HEK293 (cell line): ENCODE results near the gene CFH.

Experiments
- CTCF ChIA-PET: fragments of 350-600 bp; formaldehyde crosslinking; extraction: SDS; loops from one replicate; lab custom pipeline; 2021; ENCODE audit warnings: antibody characterized with exemption; lab: Yijun Ruan, JAX
- POLR2A ChIA-PET: fragments of 300-600 bp; formaldehyde crosslinking; extraction: SDS; loops from one replicate; lab custom pipeline; 2020; ENCODE audit warnings: antibody characterized with exemption, inconsistent platforms; lab: Yijun Ruan, JAX
- H3K27ac ChIP-seq: fragments of 200-500 bp; sonication (Bioruptor generic); 2 replicates; pipeline ENCODE4 v1.5.1; 2014; ENCODE audit warnings: low read depth, low read length, control low read depth, inconsistent platforms; ENCODE audit errors: extremely low read depth
- H3K36me3 ChIP-seq, 2 experiments: fragments of 200-500 bp in 1 of 2; sonication (Bioruptor generic) in 1 of 2; 1 replicate in 1 of 2; 2 replicates in 1 of 2; pipeline ENCODE4 v1.5.1; 2014 to 2017; ENCODE audit warnings: inconsistent platforms in 2 of 2, low read length in 2 of 2; ENCODE audit not compliant: control insufficient read depth in 2 of 2, insufficient read depth in 1 of 2
- H3K4me1 ChIP-seq: fragments of 200-500 bp; sonication (Bioruptor generic); 2 replicates; pipeline ENCODE4 v1.5.1; 2014; ENCODE audit warnings: mild to moderate bottlenecking, low read length, inconsistent platforms; ENCODE audit not compliant: control insufficient read depth, insufficient read depth
- H3K4me3 ChIP-seq: 2 replicates; pipeline ENCODE4 v1.5.1; 2011; ENCODE audit warnings: low read depth, mild to moderate bottlenecking, control low read depth, low read length, moderate library complexity
- H3K9me3 ChIP-seq: fragments of 200-500 bp; sonication (Bioruptor generic); 2 replicates; pipeline ENCODE4 v1.5.1; 2014; ENCODE audit warnings: low read depth, low read length, inconsistent platforms; ENCODE audit not compliant: control insufficient read depth, insufficient read depth
- BCL11B ChIP-seq: fragments of 450-650 bp; formaldehyde crosslinking; IDR thresholded peaks from 2 replicates; pipeline ENCODE4 v1.5.1; 2016; ENCODE audit warnings: low read depth, missing biosample characterization, missing genetic modification characterization
- FEZF1 ChIP-seq: fragments of 450-650 bp; formaldehyde crosslinking; IDR thresholded peaks from 2 replicates; pipeline ENCODE4 v1.5.1; 2016; ENCODE audit warnings: missing biosample characterization, missing genetic modification characterization
- GLI4 ChIP-seq: fragments of 450-650 bp; formaldehyde crosslinking; IDR thresholded peaks from 2 replicates; pipeline ENCODE4 v1.5.1; 2016; ENCODE audit warnings: missing biosample characterization, missing genetic modification characterization
- HOXC10 ChIP-seq: sonication (generic); formaldehyde crosslinking; IDR thresholded peaks from 2 replicates; pipeline ENCODE4 v1.8.1; 2023; ENCODE audit warnings: mild to moderate bottlenecking, missing genetic modification reagents
- MZF1 ChIP-seq: fragments of 450-650 bp; formaldehyde crosslinking; IDR thresholded peaks from 2 replicates; pipeline ENCODE4 v1.5.1; 2017; ENCODE audit warnings: missing biosample characterization, missing genetic modification characterization, borderline replicate concordance
- ZBTB20 ChIP-seq: fragments of 450-650 bp; formaldehyde crosslinking; IDR thresholded peaks from 2 replicates; pipeline ENCODE4 v1.5.1; 2016; ENCODE audit warnings: missing biosample characterization, missing genetic modification characterization
- ZBTB7A ChIP-seq: fragments of 450-650 bp; formaldehyde crosslinking; IDR thresholded peaks from 2 replicates; pipeline ENCODE4 v1.5.1; 2016; ENCODE audit warnings: low read depth, missing biosample characterization, missing genetic modification characterization
- ZNF138 ChIP-seq: fragments of 450-650 bp; formaldehyde crosslinking; IDR thresholded peaks from 2 replicates; pipeline ENCODE4 v1.5.1; 2016; ENCODE audit warnings: missing biosample characterization, missing genetic modification characterization, borderline replicate concordance
- ZNF202 ChIP-seq: fragments of 450-650 bp; formaldehyde crosslinking; IDR thresholded peaks from 2 replicates; pipeline ENCODE4 v1.5.1; 2016; ENCODE audit warnings: missing biosample characterization, missing genetic modification characterization, borderline replicate concordance
- ZNF23 ChIP-seq: fragments of 450-650 bp; formaldehyde crosslinking; IDR thresholded peaks from 2 replicates; pipeline ENCODE4 v1.5.1; 2016; ENCODE audit warnings: missing biosample characterization, missing genetic modification characterization, borderline replicate concordance
- ZNF239 ChIP-seq: fragments of 450-650 bp; formaldehyde crosslinking; IDR thresholded peaks from 2 replicates; pipeline ENCODE4 v1.5.1; 2016; ENCODE audit warnings: missing biosample characterization, missing genetic modification characterization
- ZNF404 ChIP-seq: fragments of 450-650 bp; formaldehyde crosslinking; IDR thresholded peaks from 2 replicates; pipeline ENCODE4 v1.5.1; 2017; ENCODE audit warnings: missing biosample characterization, missing genetic modification characterization
- ZNF423 ChIP-seq: fragments of 450-650 bp; formaldehyde crosslinking; IDR thresholded peaks from 2 replicates; pipeline ENCODE4 v1.5.1; 2016; ENCODE audit warnings: missing biosample characterization, missing genetic modification characterization
- ZNF501 ChIP-seq: fragments of 450-650 bp; formaldehyde crosslinking; IDR thresholded peaks from 2 replicates; pipeline ENCODE4 v1.5.1; 2016; ENCODE audit warnings: missing biosample characterization, missing genetic modification characterization
- ZNF548 ChIP-seq: fragments of 450-650 bp; formaldehyde crosslinking; IDR thresholded peaks from 2 replicates; pipeline ENCODE4 v1.5.1; 2016; ENCODE audit warnings: missing biosample characterization, missing genetic modification characterization
- ZNF596 ChIP-seq: fragments of 450-650 bp; IDR thresholded peaks from 2 replicates; pipeline ENCODE4 v1.5.0; 2018; ENCODE audit warnings: missing biosample characterization, mild to moderate bottlenecking, missing genetic modification characterization, moderate library complexity
- ZNF600 ChIP-seq: fragments of 450-650 bp; formaldehyde crosslinking; IDR thresholded peaks from 2 replicates; pipeline ENCODE4 v1.5.1; 2016; ENCODE audit warnings: missing biosample characterization, missing genetic modification characterization
- ZNF621 ChIP-seq: fragments of 450-650 bp; formaldehyde crosslinking; IDR thresholded peaks from 2 replicates; pipeline ENCODE4 v1.5.1; 2017; ENCODE audit warnings: missing biosample characterization, missing genetic modification characterization
- ZNF626 ChIP-seq: fragments of 450-650 bp; sonication (Bioruptor Pico); formaldehyde crosslinking; IDR thresholded peaks from 2 replicates; pipeline ENCODE4 v1.5.1; 2018; ENCODE audit warnings: missing biosample characterization, missing genetic modification characterization, inconsistent platforms
- ZNF664 ChIP-seq: fragments of 450-650 bp; formaldehyde crosslinking; IDR thresholded peaks from 2 replicates; pipeline ENCODE4 v1.5.1; 2016; ENCODE audit warnings: missing biosample characterization, missing genetic modification characterization
- ZNF792 ChIP-seq: fragments of 450-650 bp; formaldehyde crosslinking; IDR thresholded peaks from 2 replicates; pipeline ENCODE4 v1.5.1; 2016; ENCODE audit warnings: missing biosample characterization, missing genetic modification characterization
- TF ChIP-seq, protein P1 (sequence below): fragments of 450-650 bp; formaldehyde crosslinking; IDR thresholded peaks from 2 replicates; pipeline ENCODE4; 2016; ENCODE audit warnings: missing biosample characterization, missing genetic modification characterization
- TF ChIP-seq, protein P2 (sequence below): fragments of 450-650 bp; formaldehyde crosslinking; IDR thresholded peaks from 2 replicates; pipeline ENCODE4 v1.5.1; 2016; ENCODE audit warnings: missing biosample characterization, missing genetic modification characterization
- TF ChIP-seq, protein P3 (sequence below): fragments of 450-650 bp; formaldehyde crosslinking; IDR thresholded peaks from 2 replicates; pipeline ENCODE4 v1.5.1; 2016; ENCODE audit warnings: missing biosample characterization, missing genetic modification characterization, low read depth
- TF ChIP-seq, protein P4 (sequence below): fragments of 450-650 bp; formaldehyde crosslinking; conservative IDR thresholded peaks from 2 replicates; pipeline ENCODE4 v1.5.1; 2016; ENCODE audit warnings: low read depth, missing biosample characterization, missing genetic modification characterization

CFH gene

DNA sequence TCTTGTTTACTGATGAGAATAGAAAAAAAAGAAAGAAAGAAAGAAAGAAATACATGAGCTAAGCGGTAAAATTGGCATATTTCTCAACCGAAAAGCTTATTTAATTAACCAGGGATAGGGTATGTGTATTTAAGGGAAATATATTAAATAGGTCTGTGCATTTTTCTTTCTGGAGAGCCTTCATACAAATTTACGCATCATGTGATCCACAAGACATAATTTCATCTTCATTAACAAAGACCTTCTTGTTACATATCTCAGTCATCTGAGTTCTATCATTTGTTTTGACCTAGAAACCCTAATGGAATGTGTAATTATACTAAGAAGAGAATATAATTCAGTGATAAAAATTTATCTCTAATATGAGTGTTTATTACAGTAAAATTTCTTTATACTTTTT, 37.2 kb downstream of the CFH start (continued):
- TF ChIP-seq, protein P1, sequence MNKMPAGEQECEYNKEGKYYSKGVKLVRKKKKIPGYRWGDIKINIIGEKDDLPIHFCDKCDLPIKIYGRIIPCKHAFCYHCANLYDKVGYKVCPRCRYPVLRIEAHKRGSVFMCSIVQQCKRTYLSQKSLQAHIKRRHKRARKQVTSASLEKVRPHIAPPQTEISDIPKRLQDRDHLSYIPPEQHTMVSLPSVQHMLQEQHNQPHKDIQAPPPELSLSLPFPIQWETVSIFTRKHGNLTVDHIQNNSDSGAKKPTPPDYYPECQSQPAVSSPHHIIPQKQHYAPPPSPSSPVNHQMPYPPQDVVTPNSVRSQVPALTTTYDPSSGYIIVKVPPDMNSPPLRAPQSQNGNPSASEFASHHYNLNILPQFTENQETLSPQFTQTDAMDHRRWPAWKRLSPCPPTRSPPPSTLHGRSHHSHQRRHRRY (tag by site-specific recombination) = no peak
- TF ChIP-seq, protein P2, sequence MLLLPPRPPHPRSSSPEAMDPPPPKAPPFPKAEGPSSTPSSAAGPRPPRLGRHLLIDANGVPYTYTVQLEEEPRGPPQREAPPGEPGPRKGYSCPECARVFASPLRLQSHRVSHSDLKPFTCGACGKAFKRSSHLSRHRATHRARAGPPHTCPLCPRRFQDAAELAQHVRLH = no peak

DNA sequence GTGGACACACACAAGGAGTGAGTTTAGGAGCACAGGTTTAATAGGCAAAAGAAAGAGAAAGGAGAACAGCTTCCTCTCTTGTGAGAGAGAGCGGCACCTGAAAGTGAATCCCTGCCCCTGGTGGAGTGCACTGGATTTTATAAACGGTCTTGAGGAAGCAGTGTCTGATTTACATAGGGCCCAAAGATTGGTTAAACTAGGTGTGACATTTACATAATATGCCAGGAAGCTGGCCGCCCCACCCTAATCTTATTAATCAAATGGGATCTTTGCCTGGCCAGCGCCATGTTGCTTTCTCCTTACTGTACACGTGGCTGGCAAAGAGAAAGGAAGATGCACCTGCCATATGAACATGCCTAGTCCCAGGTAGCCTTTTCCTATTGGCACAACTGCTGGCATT, 38.7 kb downstream of the CFH start:
- Histone ChIP-seq H3K36me3 (no peaks in the 10 kb centered on the region), H3K27ac (no peak overlapping the region), H3K4me3 (no peak overlapping the region), H3K4me1 (no peaks in the 10 kb centered on the region), H3K9me3 (no peaks in the 10 kb centered on the region)
- POLR2A ChIA-PET = no interaction called here
- no peak for TF ChIP-seq ZBTB20 (tag by site-specific recombination)
- TF ChIP-seq ZBTB7A (tag by site-specific recombination) = no peak
- no peak for TF ChIP-seq ZNF138 (tag by site-specific recombination)
- CTCF ChIA-PET = no interaction called here

DNA sequence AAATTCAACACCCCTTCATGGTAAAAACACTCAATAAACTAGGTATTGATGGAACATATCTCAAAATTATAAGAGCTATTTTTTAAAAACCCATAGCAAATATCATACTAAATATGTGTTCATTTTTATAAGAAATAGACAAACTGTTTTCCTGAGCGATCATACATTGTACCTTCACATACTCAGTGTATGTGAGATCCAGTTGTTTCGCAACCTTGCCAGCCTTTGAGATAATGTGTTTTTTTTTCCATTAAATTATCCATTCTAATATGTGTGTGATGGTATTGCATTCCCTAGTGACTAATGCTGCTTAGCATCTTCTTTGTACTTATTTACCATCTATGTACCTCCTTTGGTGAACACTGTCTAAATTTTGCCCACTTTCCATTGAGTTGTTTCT, 47.1 kb downstream of the CFH start:
- Histone ChIP-seq H3K4me3 (no peak overlapping the region), H3K4me1 (no peaks in the 10 kb centered on the region), H3K27ac (no peak overlapping the region), H3K9me3 (no peaks in the 10 kb centered on the region), H3K36me3 (no peaks in the 10 kb centered on the region)
- TF ChIP-seq ZNF626 (tag by site-specific recombination) (no peak), FEZF1 (no peak), ZNF792 (tag by site-specific recombination) (no peak), ZNF239 (tag by site-specific recombination) (no peak), ZNF600 (tag by site-specific recombination) (no peak), HOXC10 (CRISPR knock-in tag) (no peak), MZF1 (tag by site-specific recombination) (no peak), ZNF664 (tag by site-specific recombination) (no peak), ZNF621 (no peak), ZNF404 (no peak), GLI4 (tag by site-specific recombination) (no peak), ZNF423 (tag by site-specific recombination) (no peak), ZNF23 (no peak), ZNF548 (no peak), ZNF202 (tag by site-specific recombination) (no peak), ZNF501 (no peak), ZNF596 (no peak), BCL11B (no peak)
- TF ChIP-seq, protein P3, sequence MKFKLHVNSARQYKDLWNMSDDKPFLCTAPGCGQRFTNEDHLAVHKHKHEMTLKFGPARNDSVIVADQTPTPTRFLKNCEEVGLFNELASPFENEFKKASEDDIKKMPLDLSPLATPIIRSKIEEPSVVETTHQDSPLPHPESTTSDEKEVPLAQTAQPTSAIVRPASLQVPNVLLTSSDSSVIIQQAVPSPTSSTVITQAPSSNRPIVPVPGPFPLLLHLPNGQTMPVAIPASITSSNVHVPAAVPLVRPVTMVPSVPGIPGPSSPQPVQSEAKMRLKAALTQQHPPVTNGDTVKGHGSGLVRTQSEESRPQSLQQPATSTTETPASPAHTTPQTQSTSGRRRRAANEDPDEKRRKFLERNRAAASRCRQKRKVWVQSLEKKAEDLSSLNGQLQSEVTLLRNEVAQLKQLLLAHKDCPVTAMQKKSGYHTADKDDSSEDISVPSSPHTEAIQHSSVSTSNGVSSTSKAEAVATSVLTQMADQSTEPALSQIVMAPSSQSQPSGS (tag by site-specific recombination) = no peak
- TF ChIP-seq, protein P4, sequence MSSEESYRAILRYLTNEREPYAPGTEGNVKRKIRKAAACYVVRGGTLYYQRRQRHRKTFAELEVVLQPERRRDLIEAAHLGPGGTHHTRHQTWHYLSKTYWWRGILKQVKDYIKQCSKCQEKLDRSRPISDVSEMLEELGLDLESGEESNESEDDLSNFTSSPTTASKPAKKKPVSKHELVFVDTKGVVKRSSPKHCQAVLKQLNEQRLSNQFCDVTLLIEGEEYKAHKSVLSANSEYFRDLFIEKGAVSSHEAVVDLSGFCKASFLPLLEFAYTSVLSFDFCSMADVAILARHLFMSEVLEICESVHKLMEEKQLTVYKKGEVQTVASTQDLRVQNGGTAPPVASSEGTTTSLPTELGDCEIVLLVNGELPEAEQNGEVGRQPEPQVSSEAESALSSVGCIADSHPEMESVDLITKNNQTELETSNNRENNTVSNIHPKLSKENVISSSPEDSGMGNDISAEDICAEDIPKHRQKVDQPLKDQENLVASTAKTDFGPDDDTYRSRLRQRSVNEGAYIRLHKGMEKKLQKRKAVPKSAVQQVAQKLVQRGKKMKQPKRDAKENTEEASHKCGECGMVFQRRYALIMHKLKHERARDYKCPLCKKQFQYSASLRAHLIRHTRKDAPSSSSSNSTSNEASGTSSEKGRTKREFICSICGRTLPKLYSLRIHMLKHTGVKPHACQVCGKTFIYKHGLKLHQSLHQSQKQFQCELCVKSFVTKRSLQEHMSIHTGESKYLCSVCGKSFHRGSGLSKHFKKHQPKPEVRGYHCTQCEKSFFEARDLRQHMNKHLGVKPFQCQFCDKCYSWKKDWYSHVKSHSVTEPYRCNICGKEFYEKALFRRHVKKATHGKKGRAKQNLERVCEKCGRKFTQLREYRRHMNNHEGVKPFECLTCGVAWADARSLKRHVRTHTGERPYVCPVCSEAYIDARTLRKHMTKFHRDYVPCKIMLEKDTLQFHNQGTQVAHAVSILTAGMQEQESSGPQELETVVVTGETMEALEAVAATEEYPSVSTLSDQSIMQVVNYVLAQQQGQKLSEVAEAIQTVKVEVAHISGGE (tag by site-specific recombination) = no peak
- ChIA-PET CTCF (no interaction called here), POLR2A (no interaction called here)
